ENCODE measurements around the gene MARS1. TPM values are rescaled to one million over a fixed set of nuclear protein-coding genes. Genes with fewer than 3 reads are reported as not detected.
"Not testable (repeated sequence)": the region's sequence is repeated elsewhere in the genome, so short reads cannot be mapped to it uniquely, and the experiment has no call there.

Gene MARS1
- total and polyA plus RNA-seq, 5 donors from 2014 or later = 71.9 to 219 (median 83.2) TPM

- ATAC-seq (ENCODE audit: low read depth in 2 of 2) (no peak), DNase-seq (no peak)
- Histone ChIP-seq H3K4me1 (ENCODE audit: control insufficient read depth, insufficient read depth, low read length, poor library complexity, severe bottlenecking) (peaks cover 5% of the 10 kb centered on the region), H3K4me3 (ENCODE audit: low read depth, low read length) (no peak overlapping the region), H3K27me3 (ENCODE audit: control insufficient read depth, insufficient read depth, low read length) (no peaks in the 10 kb centered on the region), H3K36me3 (ENCODE audit: control insufficient read depth, insufficient read depth, low read length) (peaks cover 80% of the 10 kb centered on the region), H3K9me3 (ENCODE audit: control insufficient read depth in 2 of 2, low read length in 2 of 2) (no peaks in the 10 kb centered on the region), H3K27ac (ENCODE audit: insufficient read depth, low read length, poor library complexity, severe bottlenecking) (no peak overlapping the region)
- Mint-ChIP-seq H3K27ac (no peak overlapping the region), H3K36me3 (peaks cover 49% of the 10 kb centered on the region), H3K4me1 (peaks cover 4 to 15% (median 10%) of the 10 kb centered on the region in 4 donors), H3K4me3 (peak overlapping the region in 2 of 4 donors; percentile 41 to 69), H3K9me3 (no peaks in the 10 kb centered on the region), H3K27me3 (no peaks in the 10 kb centered on the region)
These were observed 25.4 kb downstream of the MARS1 start for GRCh38 chr12:57513266-57513665.

- H3K27ac ChIP-seq (ENCODE audit: insufficient read depth, low read length, poor library complexity, severe bottlenecking); H3K9me3 ChIP-seq (ENCODE audit: control insufficient read depth in 2 of 2, low read length in 2 of 2); H3K4me3 Mint-ChIP-seq; H3K27ac Mint-ChIP-seq; DNase-seq; ATAC-seq (ENCODE audit: low read depth in 2 of 2); H3K4me3 ChIP-seq (ENCODE audit: low read depth, low read length); H3K4me1 ChIP-seq (ENCODE audit: control insufficient read depth, insufficient read depth, low read length, poor library complexity, severe bottlenecking); H3K27me3 Mint-ChIP-seq; H3K27me3 ChIP-seq (ENCODE audit: control insufficient read depth, insufficient read depth, low read length); H3K9me3 Mint-ChIP-seq: not testable (repeated sequence)
- H3K4me1 Mint-ChIP-seq = peaks cover 8 to 19% (median 13%) of the 10 kb centered on the region in 4 donors
- peaks cover 82% of the 10 kb centered on the region for H3K36me3 ChIP-seq (ENCODE audit: control insufficient read depth, insufficient read depth, low read length)
- peaks cover 49% of the 10 kb centered on the region for H3K36me3 Mint-ChIP-seq
These were observed 25.8 kb downstream of the MARS1 start for GRCh38 chr12:57513677-57514076.

GRCh38 chr12:57514246-57514645, 26.4 kb downstream of the MARS1 start:
- H3K4me1 Mint-ChIP-seq = peaks cover 13 to 24% (median 17%) of the 10 kb centered on the region in 4 donors
- H3K27me3 ChIP-seq (ENCODE audit: control insufficient read depth, insufficient read depth, low read length); ATAC-seq (ENCODE audit: low read depth in 2 of 2); H3K4me3 Mint-ChIP-seq; H3K27ac Mint-ChIP-seq; H3K9me3 ChIP-seq (ENCODE audit: control insufficient read depth in 2 of 2, low read length in 2 of 2); H3K4me3 ChIP-seq (ENCODE audit: low read depth, low read length); H3K27ac ChIP-seq (ENCODE audit: insufficient read depth, low read length, poor library complexity, severe bottlenecking); DNase-seq; H3K9me3 Mint-ChIP-seq; H3K27me3 Mint-ChIP-seq: not testable (repeated sequence)
- Histone ChIP-seq H3K36me3 (ENCODE audit: control insufficient read depth, insufficient read depth, low read length) (peaks cover 80% of the 10 kb centered on the region), H3K4me1 (ENCODE audit: control insufficient read depth, insufficient read depth, low read length, poor library complexity, severe bottlenecking) (peaks cover 15% of the 10 kb centered on the region)
- peaks cover 53% of the 10 kb centered on the region for H3K36me3 Mint-ChIP-seq

GRCh38 chr12:57514720-57515407, 27.0 kb downstream of the MARS1 start:
- DNase-seq (no peak), ATAC-seq (ENCODE audit: low read depth in 2 of 2) (no peak)
- Histone ChIP-seq H3K27me3 (ENCODE audit: control insufficient read depth, insufficient read depth, low read length) (no peaks in the 10 kb centered on the region), H3K4me3 (ENCODE audit: low read depth, low read length) (no peak overlapping the region), H3K4me1 (ENCODE audit: control insufficient read depth, insufficient read depth, low read length, poor library complexity, severe bottlenecking) (peaks cover 21% of the 10 kb centered on the region), H3K36me3 (ENCODE audit: control insufficient read depth, insufficient read depth, low read length) (peaks cover 75% of the 10 kb centered on the region), H3K27ac (ENCODE audit: insufficient read depth, low read length, poor library complexity, severe bottlenecking) (no peak overlapping the region), H3K9me3 (ENCODE audit: control insufficient read depth in 2 of 2, low read length in 2 of 2) (no peaks in the 10 kb centered on the region)
- no peaks in the 10 kb centered on the region for H3K9me3 Mint-ChIP-seq
- H3K4me3 Mint-ChIP-seq = no peak overlapping the region
- H3K27me3 Mint-ChIP-seq = no peaks in the 10 kb centered on the region
- no peak overlapping the region for H3K27ac Mint-ChIP-seq
- peaks cover 16 to 29% (median 19%) of the 10 kb centered on the region in 4 donors for H3K4me1 Mint-ChIP-seq
- H3K36me3 Mint-ChIP-seq = peaks cover 51% of the 10 kb centered on the region

GRCh38 chr12:57515408-57515933, 27.6 kb downstream of the MARS1 start:
- H3K27ac Mint-ChIP-seq = peak overlapping the region in 1 of 3 donors; percentile 60
- Histone ChIP-seq H3K9me3 (ENCODE audit: control insufficient read depth in 2 of 2, low read length in 2 of 2) (no peaks in the 10 kb centered on the region), H3K27ac (ENCODE audit: insufficient read depth, low read length, poor library complexity, severe bottlenecking) (no peak overlapping the region)

GRCh38 chr12:57515934-57516541, 28.2 kb downstream of the MARS1 start:
- H3K4me1 Mint-ChIP-seq = peaks cover 17 to 37% (median 24%) of the 10 kb centered on the region in 4 donors
- ATAC-seq (ENCODE audit: low read depth in 2 of 2) (no peak), DNase-seq (no peak)
- H3K27me3 ChIP-seq (ENCODE audit: control insufficient read depth, insufficient read depth, low read length) = no peaks in the 10 kb centered on the region
- peak overlapping the region in 2 of 4 donors; percentile 43 to 79 for H3K4me3 Mint-ChIP-seq
- H3K36me3 Mint-ChIP-seq = peaks cover 51% of the 10 kb centered on the region
- peaks cover 68% of the 10 kb centered on the region for H3K36me3 ChIP-seq (ENCODE audit: control insufficient read depth, insufficient read depth, low read length)
- no peaks in the 10 kb centered on the region for H3K9me3 ChIP-seq (ENCODE audit: control insufficient read depth in 2 of 2, low read length in 2 of 2)
- H3K4me3 ChIP-seq (ENCODE audit: low read depth, low read length) = no peak overlapping the region
- H3K4me1 ChIP-seq (ENCODE audit: control insufficient read depth, insufficient read depth, low read length, poor library complexity, severe bottlenecking) = peaks cover 25% of the 10 kb centered on the region
- no peaks in the 10 kb centered on the region for H3K9me3 Mint-ChIP-seq
- peaks cover 8% of the 10 kb centered on the region for H3K27me3 Mint-ChIP-seq
- H3K27ac ChIP-seq (ENCODE audit: insufficient read depth, low read length, poor library complexity, severe bottlenecking) = no peak overlapping the region
- H3K27ac Mint-ChIP-seq = peak overlapping the region in 2 of 3 donors; percentile 57 to 60

More at GRCh38 chr12:57515408-57515933, 27.6 kb downstream of the MARS1 start:
- H3K4me1 ChIP-seq (ENCODE audit: control insufficient read depth, insufficient read depth, low read length, poor library complexity, severe bottlenecking) = peaks cover 21% of the 10 kb centered on the region
- H3K27me3 Mint-ChIP-seq = peaks cover 4% of the 10 kb centered on the region
- H3K36me3 ChIP-seq (ENCODE audit: control insufficient read depth, insufficient read depth, low read length) = peaks cover 69% of the 10 kb centered on the region
- H3K27me3 ChIP-seq (ENCODE audit: control insufficient read depth, insufficient read depth, low read length) = no peaks in the 10 kb centered on the region
- no peaks in the 10 kb centered on the region for H3K9me3 Mint-ChIP-seq
- DNase-seq = no peak
- no peak for ATAC-seq (ENCODE audit: low read depth in 2 of 2)
- no peak overlapping the region for H3K4me3 ChIP-seq (ENCODE audit: low read depth, low read length)
- peaks cover 17 to 33% (median 21%) of the 10 kb centered on the region in 4 donors for H3K4me1 Mint-ChIP-seq
- H3K4me3 Mint-ChIP-seq = peak overlapping the region in 2 of 4 donors; percentile 43 to 79
- peaks cover 51% of the 10 kb centered on the region for H3K36me3 Mint-ChIP-seq

- Histone ChIP-seq H3K4me1 (ENCODE audit: control insufficient read depth, insufficient read depth, low read length, poor library complexity, severe bottlenecking) (peaks cover 32% of the 10 kb centered on the region), H3K4me3 (ENCODE audit: low read depth, low read length) (no peak overlapping the region), H3K9me3 (ENCODE audit: control insufficient read depth in 2 of 2, low read length in 2 of 2) (no peaks in the 10 kb centered on the region), H3K27me3 (ENCODE audit: control insufficient read depth, insufficient read depth, low read length) (no peaks in the 10 kb centered on the region), H3K36me3 (ENCODE audit: control insufficient read depth, insufficient read depth, low read length) (peaks cover 61% of the 10 kb centered on the region), H3K27ac (ENCODE audit: insufficient read depth, low read length, poor library complexity, severe bottlenecking) (no peak overlapping the region)
- no peak for DNase-seq
- no peak for ATAC-seq (ENCODE audit: low read depth in 2 of 2)
- Mint-ChIP-seq H3K36me3 (peaks cover 49% of the 10 kb centered on the region), H3K4me1 (peaks cover 18 to 43% (median 29%) of the 10 kb centered on the region in 4 donors), H3K9me3 (no peaks in the 10 kb centered on the region), H3K4me3 (peak overlapping the region in 2 of 4 donors; percentile 43 to 79), H3K27me3 (peaks cover 9% of the 10 kb centered on the region), H3K27ac (peak overlapping the region in 2 of 3 donors; percentile 82 to 100)
These were observed 28.8 kb downstream of the MARS1 start for GRCh38 chr12:57516617-57517153.
